Activated T-helper 9 cell treated with anti-CD3 and anti-CD28 coated beads, Interleukin-2, amount 50 U/mL, for 16 hours (primary cell): ENCODE measurements around the gene CDV3.

Experiments used
- DNase-seq: peaks from one replicate; pipeline ENCODE4 v3.0.0-alpha.2; 2020; ENCODE audit warnings: low read depth

CDV3 gene

DNA sequence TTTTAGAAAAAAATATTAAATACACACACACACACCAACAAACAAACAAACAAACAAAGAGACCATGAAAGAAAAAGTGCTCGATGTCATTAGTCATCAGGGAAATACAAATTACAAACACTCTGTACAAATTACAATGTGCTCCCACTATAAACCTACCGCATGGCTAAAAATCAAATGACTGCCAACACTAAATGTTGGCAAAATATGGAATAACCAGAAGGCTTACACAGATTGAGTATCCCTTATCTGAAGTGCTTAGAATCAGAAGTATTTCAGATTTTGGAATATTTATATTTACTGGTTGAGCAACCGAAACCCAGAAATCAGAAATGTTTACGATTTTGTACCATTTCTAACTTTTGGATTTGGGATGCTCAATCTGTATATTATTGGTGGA is 33.4 kb downstream of the CDV3 start:
- DNase-seq, result no peak

DNA sequence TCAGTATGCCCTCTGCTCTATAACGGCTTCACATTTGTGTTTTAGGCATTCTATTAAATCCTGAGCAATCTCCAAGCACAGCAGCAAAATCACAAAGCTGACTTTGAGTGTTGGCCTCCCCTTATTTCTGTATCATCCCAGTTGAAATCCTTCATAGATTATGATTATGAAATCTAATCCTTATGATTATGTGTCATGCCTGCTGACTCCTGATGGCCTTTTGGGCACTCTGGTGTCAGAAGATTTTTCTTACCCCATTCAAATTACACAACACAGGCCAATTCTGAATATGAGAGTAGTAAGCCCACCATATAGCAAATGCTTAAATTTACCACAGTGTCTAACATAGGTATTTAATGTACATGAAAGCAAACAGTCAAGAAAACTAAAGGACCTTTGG is 34.3 kb downstream of the CDV3 start:
- no peak for DNase-seq

DNA sequence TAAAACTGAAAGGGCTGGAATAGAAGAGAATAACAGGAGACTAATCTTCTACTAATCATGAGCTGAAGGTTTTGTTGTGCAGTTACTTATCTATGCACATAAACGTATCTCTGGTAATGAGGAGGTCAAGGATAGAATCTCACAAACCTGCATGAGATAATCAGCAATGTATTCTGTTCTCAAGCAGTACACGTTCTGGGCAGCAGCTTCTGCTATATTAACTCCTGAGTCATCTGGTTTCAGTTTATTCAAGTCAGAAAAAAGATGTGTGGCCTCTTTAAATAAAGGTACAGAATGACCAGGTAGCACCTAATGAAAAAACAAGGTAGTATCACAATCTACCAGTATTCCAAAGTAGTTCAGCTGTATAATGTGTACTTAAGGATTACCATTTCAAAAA is 34.9 kb downstream of the CDV3 start:
- DNase-seq, result no peak

DNA sequence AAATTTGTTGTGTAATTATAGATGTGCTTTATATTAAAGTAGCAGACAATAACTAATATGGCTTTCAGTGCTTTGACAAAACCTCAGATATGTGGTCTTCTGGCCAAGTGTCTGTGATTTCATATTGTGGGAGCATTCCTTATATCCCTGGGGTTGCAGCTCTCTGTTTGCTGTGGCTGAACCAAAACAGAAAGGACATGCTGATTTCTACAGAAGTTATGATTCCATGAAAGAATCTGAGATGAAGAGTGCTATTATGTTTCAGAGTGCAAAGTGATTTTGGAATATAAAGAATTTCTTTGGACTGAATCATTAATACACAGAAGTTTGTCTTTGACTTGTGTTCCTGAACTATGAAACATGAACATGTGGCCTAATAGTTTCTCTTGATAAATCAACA is 36.5 kb downstream of the CDV3 start:
- DNase-seq, result no peak

DNA sequence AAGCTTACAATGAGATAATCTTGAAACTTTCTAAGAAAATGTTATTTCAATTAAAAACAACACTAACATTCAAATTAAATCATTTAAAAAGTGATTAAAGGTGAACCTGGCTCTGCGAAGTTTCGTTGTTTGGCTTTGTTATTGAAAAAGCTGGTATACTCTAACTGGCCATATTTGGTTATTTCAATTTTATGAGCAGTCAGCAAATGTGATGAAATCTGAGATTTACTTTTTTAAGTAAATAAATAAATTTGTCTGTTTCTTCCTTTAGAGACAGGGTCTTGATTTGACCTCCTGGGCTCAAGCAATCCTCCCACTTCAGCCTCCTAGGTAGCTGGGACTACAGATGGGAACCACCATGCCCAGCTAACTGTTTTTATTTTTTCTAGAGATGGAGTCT is 38.0 kb downstream of the CDV3 start:
- no peak for DNase-seq

DNA sequence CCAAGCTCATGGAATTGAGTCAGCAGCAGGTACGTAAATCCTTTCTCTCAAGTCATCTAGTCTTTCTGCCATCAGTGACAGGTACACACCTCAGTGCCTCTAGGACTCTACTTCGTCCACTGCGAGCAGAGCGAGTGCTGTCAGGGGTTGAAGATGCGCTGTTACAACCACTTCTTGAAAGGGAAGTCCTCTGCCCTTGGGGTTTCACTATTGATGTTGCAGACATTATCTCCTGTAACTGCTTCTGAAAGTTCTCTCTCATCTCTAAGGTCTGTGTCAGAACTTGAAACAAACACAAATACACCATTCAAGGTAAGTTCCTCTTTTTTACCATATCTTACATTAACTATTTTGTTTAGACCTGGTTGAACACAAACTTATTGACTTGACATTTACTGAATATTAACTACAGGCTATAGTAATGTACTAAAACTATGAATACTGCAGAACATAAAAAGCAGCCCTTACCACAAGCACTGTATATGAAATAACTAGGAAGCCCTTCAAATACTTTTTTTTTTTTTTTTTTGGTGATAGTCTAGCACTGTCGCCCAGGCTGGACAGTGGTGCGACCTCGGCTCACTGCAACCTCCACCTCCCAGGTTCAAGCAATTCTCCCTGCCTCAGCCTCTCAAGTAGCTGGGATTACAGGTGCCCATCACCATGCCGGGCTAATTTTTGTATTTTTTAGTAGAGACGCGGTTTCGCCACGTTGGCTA is 46.7 kb downstream of the CDV3 start:
- no peak for DNase-seq

- no peak for DNase-seq
Measured at GRCh38 chr3:133627789-133628188, 54.3 kb downstream of the CDV3 start.

GRCh38 chr3:133629146-133629545 is 55.7 kb downstream of the CDV3 start:
- DNase-seq, result no peak

GRCh38 chr3:133633439-133633838 is 60.0 kb downstream of the CDV3 start:
- no peak for DNase-seq
